ENCODE results near the gene GOSR2.

DNA sequence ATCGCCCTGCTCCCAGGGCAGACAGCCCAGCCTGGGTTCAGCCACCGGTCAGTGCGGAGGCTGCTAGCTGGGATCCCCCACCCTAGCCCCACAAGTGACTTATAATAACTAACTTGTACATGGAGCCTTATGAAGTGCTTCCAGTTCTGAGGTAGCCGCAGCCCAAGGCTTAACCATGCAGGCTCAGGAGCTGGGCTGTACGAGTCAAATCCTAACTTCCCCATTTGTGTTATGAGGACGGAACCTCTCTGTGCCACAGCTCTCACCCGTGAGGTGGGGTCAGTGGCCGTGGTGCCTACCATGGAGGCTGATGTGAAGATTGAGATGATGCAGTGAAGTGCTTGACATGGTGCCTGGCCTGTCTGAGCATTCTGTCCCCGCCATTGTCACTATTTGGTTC lies 27.8 kb upstream of the GOSR2 start:
- TF ChIP-seq YY1 (IDR thresholded peaks at IDR 0.05; ENCODE audit: low read depth) (no peak), SMC3 (IDR thresholded peaks at IDR 0.05; ENCODE audit: low read depth, low read length) (no peak), RAD21 (IDR thresholded peaks at IDR 0.05; ENCODE audit: low read length) (no peak), ELF1 (IDR thresholded peaks at IDR 0.05) (no peak), POLR2AphosphoS5 (IDR thresholded peaks at IDR 0.05; ENCODE audit: low read depth, low read length) (no peak), MEF2A (IDR thresholded peaks at IDR 0.05; ENCODE audit: borderline replicate concordance, low read depth) (no peak), EP300 (IDR thresholded peaks at IDR 0.05; ENCODE audit: borderline replicate concordance in 1 of 2, low read depth in 1 of 2, low read length in 1 of 2) (no peak), TEAD4 (IDR thresholded peaks at IDR 0.05; ENCODE audit: borderline replicate concordance, insufficient read depth) (no peak), GABPA (IDR thresholded peaks at IDR 0.05; ENCODE audit: low read depth) (no peak), TAF1 (IDR thresholded peaks at IDR 0.05; ENCODE audit: borderline replicate concordance, low read depth, low read length) (no peak), NRF1 (IDR thresholded peaks at IDR 0.05; ENCODE audit: low read depth, low read length) (no peak)
- TF ChIP-seq, protein P1, sequence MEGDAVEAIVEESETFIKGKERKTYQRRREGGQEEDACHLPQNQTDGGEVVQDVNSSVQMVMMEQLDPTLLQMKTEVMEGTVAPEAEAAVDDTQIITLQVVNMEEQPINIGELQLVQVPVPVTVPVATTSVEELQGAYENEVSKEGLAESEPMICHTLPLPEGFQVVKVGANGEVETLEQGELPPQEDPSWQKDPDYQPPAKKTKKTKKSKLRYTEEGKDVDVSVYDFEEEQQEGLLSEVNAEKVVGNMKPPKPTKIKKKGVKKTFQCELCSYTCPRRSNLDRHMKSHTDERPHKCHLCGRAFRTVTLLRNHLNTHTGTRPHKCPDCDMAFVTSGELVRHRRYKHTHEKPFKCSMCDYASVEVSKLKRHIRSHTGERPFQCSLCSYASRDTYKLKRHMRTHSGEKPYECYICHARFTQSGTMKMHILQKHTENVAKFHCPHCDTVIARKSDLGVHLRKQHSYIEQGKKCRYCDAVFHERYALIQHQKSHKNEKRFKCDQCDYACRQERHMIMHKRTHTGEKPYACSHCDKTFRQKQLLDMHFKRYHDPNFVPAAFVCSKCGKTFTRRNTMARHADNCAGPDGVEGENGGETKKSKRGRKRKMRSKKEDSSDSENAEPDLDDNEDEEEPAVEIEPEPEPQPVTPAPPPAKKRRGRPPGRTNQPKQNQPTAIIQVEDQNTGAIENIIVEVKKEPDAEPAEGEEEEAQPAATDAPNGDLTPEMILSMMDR (IDR thresholded peaks at IDR 0.05): no peak
- TF ChIP-seq, protein P2, sequence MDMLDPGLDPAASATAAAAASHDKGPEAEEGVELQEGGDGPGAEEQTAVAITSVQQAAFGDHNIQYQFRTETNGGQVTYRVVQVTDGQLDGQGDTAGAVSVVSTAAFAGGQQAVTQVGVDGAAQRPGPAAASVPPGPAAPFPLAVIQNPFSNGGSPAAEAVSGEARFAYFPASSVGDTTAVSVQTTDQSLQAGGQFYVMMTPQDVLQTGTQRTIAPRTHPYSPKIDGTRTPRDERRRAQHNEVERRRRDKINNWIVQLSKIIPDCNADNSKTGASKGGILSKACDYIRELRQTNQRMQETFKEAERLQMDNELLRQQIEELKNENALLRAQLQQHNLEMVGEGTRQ (IDR thresholded peaks at IDR 0.05; ENCODE audit: borderline replicate concordance, low read depth, low read length): no peak
- TF ChIP-seq, protein P3, sequence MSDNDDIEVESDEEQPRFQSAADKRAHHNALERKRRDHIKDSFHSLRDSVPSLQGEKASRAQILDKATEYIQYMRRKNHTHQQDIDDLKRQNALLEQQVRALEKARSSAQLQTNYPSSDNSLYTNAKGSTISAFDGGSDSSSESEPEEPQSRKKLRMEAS (IDR thresholded peaks at IDR 0.05; ENCODE audit: low read depth): no peak
